Kidney glomerular epithelial cell (primary cell): ENCODE measurements around the gene SLC5A11.
"Not testable (repeated sequence)": the region's sequence is repeated elsewhere in the genome, so short reads cannot be mapped to it uniquely, and the experiment has no call there.

Experiments
- DNase-seq: peaks from one replicate; lab custom pipeline; 2025; lab: John Stamatoyannopoulos, UW

SLC5A11 gene

GRCh38 chr16:24858219-24859041 lies 12.7 kb downstream of the SLC5A11 start:
- peak; percentile 21 for DNase-seq

GRCh38 chr16:24861461-24861860 lies 15.7 kb downstream of the SLC5A11 start:
- DNase-seq = no peak

DNA sequence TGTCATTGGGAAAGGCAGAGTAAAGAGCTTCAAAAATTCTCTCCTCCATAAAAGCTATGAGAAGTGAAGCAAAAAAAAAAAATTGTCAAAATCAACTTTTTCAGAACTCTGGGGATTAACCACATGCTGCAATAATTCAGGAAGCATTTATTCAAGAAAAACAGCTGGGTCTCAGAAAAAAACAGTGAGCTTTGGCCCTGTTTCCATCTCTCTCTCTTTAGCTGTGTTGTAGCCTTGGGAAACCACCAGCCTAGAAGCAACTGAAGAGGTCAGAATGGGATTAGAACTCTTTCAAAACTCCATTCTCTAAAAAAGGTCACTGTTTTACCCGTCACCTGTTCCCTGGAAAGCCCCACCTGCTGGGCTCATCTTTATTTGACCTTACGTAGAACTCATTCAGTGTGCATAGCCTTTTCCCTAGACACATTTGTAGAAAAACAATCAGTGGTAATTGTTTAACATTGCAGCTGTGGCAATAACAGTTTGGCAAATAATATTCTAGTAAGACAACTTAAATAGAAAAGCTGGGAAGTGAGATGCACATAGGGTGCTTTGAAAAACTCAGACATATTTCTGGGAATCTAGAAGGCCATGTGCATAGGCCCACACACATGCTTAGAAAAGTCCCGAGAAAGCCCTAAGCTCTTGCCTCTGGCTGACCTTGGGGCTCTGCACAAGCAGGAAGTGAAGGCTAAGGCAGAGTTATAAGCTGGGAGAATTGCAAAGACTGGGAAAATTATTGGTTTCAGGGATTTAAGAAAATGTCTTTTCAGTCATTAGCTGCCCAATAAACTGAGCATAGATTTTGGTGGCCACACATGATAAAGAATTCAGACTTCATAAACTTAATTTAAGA lies 18.0 kb downstream of the SLC5A11 start:
- no peak for DNase-seq

- DNase-seq = no peak
Observed at GRCh38 chr16:24869033-24869432, 23.3 kb downstream of the SLC5A11 start.

- DNase-seq = no peak
Observed at GRCh38 chr16:24871891-24872290, 26.1 kb downstream of the SLC5A11 start.

- DNase-seq = no peak
Observed at GRCh38 chr16:24873028-24873427, 27.3 kb downstream of the SLC5A11 start.

- DNase-seq = no peak
Observed at GRCh38 chr16:24875466-24875865, 29.7 kb downstream of the SLC5A11 start.

GRCh38 chr16:24876231-24876630 lies 30.5 kb downstream of the SLC5A11 start:
- DNase-seq = no peak

DNA sequence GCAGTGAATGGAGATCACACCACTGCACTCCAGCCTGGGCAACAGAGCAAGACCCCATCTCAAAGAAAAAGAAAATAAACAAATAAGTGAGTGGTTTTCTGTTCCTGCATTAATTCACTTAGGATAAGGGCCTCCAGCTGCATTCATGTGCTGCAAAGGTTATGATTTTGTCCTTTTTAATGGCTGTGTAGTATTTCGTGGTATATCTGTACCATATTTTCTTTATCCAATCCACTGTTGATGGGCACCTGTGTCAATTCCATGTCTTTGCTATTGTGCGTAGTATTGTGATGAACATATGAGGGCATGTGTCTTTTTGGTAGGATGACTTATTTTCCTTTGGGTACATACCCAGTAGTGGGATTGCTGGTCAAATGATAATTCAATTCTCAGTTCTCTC lies 33.9 kb downstream of the SLC5A11 start:
- no peak for DNase-seq

DNA sequence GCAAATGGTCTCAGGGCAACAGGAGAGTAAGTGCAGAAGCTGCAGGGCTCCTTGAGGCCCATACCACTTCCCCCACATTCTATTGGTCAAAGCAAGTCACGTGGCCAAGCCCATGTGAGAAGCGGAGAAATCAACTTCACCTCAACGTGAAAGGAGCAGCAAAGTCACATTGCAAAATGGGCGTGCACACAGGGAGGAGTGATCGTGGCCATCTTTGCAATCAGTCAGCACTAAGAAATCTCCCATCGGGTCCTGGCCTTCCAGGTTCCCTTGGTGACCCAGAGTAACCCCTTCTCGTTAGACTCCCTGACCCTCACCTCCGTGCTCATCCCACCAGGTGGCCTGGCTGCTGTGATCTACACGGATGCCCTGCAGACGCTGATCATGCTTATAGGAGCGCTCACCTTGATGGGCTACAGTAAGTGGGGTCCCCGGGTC lies 38.0 kb downstream of the SLC5A11 start:
- DNase-seq = no peak

DNA sequence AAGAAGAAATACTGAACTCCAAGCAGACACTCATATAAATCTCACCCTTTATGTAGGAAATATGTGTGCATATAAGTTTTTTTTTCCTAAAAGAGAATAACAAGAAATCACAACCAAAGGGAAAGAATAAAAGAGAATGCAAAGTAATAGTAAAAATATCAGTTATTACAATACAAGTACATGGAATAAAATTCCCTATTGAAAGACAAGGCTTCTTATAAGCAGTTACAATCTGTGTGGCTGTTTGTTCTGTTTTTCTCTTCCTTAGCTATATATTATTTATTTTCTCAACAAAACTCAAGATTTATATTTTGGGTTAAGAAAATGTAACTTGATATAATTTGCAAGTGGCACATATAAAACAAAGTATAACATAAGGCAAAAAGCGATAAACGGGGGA lies 41.7 kb downstream of the SLC5A11 start:
- no peak for DNase-seq

DNA sequence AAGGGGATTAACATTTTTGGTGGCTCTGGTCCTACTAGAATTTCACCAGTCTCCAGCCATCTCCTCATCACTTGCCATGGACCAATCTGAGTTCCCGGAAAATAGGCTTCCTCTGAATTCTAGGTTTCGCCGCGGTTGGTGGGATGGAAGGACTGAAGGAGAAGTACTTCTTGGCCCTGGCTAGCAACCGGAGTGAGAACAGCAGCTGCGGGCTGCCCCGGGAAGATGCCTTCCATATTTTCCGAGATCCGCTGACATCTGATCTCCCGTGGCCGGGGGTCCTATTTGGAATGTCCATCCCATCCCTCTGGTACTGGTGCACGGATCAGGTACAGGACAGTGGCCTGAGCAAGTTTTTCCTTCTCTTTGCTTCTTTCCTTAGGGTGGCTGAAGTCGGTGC lies 45.0 kb downstream of the SLC5A11 start:
- DNase-seq = no peak

DNA sequence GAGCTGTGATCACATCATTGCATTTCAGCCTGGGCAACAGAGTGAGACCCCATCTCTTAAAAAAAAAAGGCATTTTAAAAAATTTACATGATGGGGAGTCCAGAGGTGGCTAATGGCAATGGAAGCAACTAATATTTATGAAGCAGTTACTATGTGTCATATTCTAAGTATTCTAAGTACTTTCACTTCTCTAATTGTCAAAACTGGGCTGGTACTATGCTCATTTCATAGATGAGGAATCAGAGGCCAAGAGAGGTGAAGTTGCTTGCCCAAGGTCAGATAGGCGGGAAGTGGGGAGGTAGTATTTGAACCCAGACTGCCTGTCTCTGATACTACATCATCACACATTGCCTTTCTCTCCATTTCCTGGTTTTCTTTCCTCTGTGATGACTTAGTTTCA lies 50.7 kb downstream of the SLC5A11 start:
- DNase-seq = no peak

DNA sequence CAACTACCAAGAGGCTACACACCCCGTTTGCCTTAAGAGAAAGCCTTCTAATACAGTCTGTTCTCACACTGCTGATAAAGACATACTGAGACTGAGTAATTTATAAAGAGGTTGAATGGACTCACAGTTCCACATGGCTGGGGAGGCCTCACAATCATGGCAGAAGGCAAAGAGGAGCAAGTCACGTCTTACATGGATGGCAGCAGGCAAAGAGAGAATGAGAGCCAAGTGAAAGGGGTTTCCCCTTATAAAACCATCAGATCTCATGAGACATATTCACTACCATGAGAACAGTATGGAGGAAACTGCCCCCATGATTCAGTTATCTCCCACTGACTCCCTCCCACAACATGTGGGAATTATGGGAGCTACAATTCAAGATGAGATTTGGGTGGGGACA lies 51.8 kb downstream of the SLC5A11 start:
- DNase-seq = not testable (repeated sequence)

DNA sequence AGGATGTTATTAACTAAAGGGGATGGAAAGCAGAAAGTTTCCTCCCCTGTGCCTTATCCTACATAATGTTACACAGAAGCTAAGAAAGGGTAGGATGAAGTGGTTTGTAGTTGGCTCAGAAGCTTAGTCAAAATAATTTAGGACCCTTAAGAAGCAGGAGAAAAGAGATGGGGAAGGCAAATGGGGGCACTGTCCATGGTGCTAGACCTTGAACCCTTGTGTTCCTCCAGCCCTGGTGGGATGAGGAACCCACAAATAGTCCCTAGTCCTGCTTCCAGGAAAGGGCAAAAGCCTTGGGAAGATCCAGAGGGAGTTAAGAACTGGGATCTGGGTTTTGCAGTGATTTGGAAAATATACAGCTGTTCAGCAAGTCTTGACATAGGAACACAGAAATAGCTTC lies 54.5 kb downstream of the SLC5A11 start:
- DNase-seq = no peak

- DNase-seq = no peak
Observed at GRCh38 chr16:24906199-24906808, 60.5 kb downstream of the SLC5A11 start.

DNA sequence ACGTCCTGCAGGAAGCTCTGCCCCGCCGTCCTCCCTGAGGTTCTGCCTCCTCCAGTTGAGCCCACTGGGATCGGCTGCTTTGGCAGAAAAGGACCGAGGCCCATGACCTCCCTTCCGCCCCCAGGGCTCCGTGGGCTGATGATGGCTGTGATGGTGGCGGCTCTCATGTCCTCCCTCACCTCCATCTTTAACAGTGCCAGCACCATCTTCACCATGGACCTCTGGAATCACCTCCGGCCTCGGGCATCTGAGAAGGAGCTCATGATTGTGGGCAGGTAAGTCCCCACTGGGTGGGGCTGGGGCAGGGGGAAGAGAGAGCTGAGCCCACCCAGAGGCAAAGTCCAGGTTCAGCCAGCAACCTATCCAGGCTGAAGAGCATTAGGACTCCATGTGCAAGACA lies 61.1 kb downstream of the SLC5A11 start:
- no peak for DNase-seq

GRCh38 chr16:24908716-24909115 lies 63.0 kb downstream of the SLC5A11 start:
- no peak for DNase-seq

- DNase-seq = no peak
Observed at GRCh38 chr16:24909856-24910255, 64.1 kb downstream of the SLC5A11 start.

DNA sequence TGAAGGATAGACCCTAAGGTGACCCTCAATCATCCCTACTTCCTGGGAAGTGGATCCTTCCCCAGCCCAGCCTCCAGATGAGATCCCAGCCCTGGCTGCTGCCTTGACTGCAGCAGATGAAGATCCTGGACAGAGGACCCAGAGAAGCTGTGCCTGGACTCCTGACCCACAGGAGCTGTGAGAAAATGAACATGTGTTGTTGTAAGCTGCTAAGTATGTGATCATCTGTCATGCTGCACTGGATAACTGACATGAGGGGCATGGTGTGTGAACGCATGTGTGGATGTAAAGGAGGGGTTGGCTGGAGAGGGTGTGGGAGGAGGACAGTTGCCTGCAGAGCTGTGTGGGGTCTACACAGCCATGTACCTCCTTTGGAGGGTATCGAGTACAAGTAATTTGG lies 69.3 kb downstream of the SLC5A11 start:
- no peak for DNase-seq

DNA sequence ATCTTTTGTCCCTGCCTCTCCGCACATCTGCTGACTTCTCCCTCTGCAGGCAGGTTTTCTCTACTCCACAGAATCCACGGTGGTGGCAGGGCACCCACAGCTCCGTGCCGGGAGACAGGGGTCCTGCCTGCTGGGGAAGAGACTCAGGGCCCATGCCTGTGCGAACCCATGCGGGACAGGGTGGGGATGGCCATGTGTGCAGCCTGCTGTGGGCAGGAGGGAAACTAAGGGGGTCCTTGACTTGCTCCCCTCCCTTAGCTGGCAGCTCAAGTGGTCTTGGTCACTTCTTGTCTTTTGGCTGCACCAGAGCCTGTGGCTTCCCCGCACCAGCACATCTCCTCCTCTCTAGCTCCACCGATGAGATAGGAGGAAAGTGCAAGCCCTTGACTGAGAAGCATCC lies 69.8 kb downstream of the SLC5A11 start:
- no peak for DNase-seq

DNA sequence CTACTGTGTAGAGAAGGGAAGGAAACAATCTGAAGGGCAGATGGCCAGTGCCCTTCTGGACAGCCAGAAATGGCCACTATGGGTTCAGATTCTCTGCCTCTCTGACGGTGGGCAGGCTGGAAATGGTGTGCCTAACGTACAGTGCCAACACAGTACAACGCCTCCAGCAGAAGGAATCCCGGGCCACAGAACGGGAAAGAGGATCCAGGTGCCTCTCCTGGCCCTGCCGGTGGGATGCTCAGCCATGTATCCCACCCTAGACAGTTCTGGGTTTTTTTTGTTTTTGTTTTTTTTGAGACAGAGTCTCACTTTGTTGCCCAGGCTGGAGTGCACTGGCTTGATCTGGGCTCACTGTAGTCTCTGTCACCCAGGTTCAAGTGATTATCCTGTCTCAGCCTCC lies 71.5 kb downstream of the SLC5A11 start:
- DNase-seq = no peak

DNA sequence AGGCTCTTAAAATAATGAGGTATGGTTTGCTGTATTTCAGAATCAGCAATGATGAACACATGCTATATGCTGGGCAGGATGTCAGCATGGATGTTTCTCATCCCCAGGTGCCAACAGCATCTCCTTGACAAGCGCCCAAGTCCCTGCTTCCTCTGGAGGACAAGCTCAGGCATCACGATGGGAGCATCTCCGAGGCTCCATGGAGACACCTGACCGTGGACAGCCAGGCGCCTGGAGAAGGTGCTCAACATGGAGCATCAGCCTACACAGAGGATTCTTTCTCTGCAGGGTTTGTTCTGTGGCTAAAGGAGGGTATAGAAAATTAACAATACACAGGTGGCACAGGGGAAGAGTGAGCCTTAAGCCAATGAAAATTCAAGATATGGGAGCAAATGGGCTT lies 72.1 kb downstream of the SLC5A11 start:
- no peak for DNase-seq
